HG03378 (cell line): Measurements from ENCODE around the gene CKAP4.
A peak's percentile ranks its signal among the peaks of the same experiment; 100 is the strongest.
"Not testable (repeated sequence)": the region's sequence is repeated elsewhere in the genome, so short reads cannot be mapped to it uniquely, and the experiment has no call there.

Experiments
- ATAC-seq: cut with Tn5 transposase; IDR thresholded peaks from one replicate; pipeline ENCODE4 v1.9.1; 2021; ENCODE audit warnings: mild to moderate bottlenecking, moderate library complexity; ENCODE audit not compliant: unreplicated experiment

CKAP4 gene

GRCh38 chr12:106247674-106248311, at the start of gene CKAP4:
CKAP4 (minus strand) TSS chr12:106248020; CDS start chr12:106247851, 169 bp downstream.
- ATAC-seq, result no peak

GRCh38 chr12:106297075-106297474, 49.3 kb upstream of the CKAP4 start:
- ATAC-seq, result no peak

GRCh38 chr12:106296179-106296877, 48.5 kb upstream of the CKAP4 start:
- no peak for ATAC-seq

- ATAC-seq, result no peak
Observed at GRCh38 chr12:106292339-106292738, 44.5 kb upstream of the CKAP4 start.

GRCh38 chr12:106291342-106291741, 43.5 kb upstream of the CKAP4 start:
- ATAC-seq, result no peak

GRCh38 chr12:106290666-106291065, 42.8 kb upstream of the CKAP4 start:
- ATAC-seq, result no peak

GRCh38 chr12:106289196-106289681, 41.4 kb upstream of the CKAP4 start:
- ATAC-seq, result no peak

GRCh38 chr12:106288494-106289195, 40.8 kb upstream of the CKAP4 start:
- ATAC-seq, result no peak

GRCh38 chr12:106288101-106288493, 40.3 kb upstream of the CKAP4 start:
- no peak for ATAC-seq

- no peak for ATAC-seq
Observed at GRCh38 chr12:106287364-106287763, 39.5 kb upstream of the CKAP4 start.

GRCh38 chr12:106286576-106287162, 38.8 kb upstream of the CKAP4 start:
- ATAC-seq, result not testable (repeated sequence)

GRCh38 chr12:106285982-106286381, 38.2 kb upstream of the CKAP4 start:
- no peak for ATAC-seq

- ATAC-seq, result no peak
Observed at GRCh38 chr12:106284358-106285105, 36.7 kb upstream of the CKAP4 start.

GRCh38 chr12:106282457-106283097, 34.8 kb upstream of the CKAP4 start:
- no peak for ATAC-seq

GRCh38 chr12:106281804-106282203, 34.0 kb upstream of the CKAP4 start:
- ATAC-seq, result no peak

- ATAC-seq, result no peak
Observed at GRCh38 chr12:106281056-106281782, 33.4 kb upstream of the CKAP4 start.

GRCh38 chr12:106280106-106280505, 32.3 kb upstream of the CKAP4 start:
- no peak for ATAC-seq

- peak; percentile 85 for ATAC-seq
Observed at GRCh38 chr12:106276032-106276740, 28.4 kb upstream of the CKAP4 start.

- no peak for ATAC-seq
Observed at GRCh38 chr12:106275458-106275857, 27.6 kb upstream of the CKAP4 start.
